Gastrocnemius medialis (tissue), 4 donors: Measurements from ENCODE around the gene CCDC127. TPM values are rescaled to one million over a fixed set of nuclear protein-coding genes. Genes with fewer than 3 reads are reported as not detected.

Experiments used
- ATAC-seq, 2 donors: fragments of 150-250 bp; one replicate each; pipeline ENCODE4 v1.9.1; 2016
- DNase-seq, 2 donors: peaks; one replicate each; pipeline ENCODE4 v3.0.0-alpha.2; 2019
- H3K27ac ChIP-seq, 4 donors: fragments of 200-600 bp; sonication (generic); 1 replicate in 1 of 4; 2 replicates in 3 of 4; pipeline ENCODE4 v1.5.1; 2016 to 2018; ENCODE audit warnings: mild to moderate bottlenecking in 2 of 4, moderate library complexity in 1 of 4
- H3K27me3 ChIP-seq, 3 donors: fragments of 200-600 bp; sonication (generic) in 2 of 3; 1 replicate in 1 of 3; 2 replicates in 2 of 3; pipeline versions ENCODE4 v1.5.1 to v1.6.0; 2016 to 2019; ENCODE audit warnings: mild to moderate bottlenecking in 1 of 3, moderate library complexity in 1 of 3
- H3K36me3 ChIP-seq, 2 donors: fragments of 200-600 bp; sonication (generic) in 1 of 2; one replicate each; pipeline ENCODE4 v1.5.1; 2017 to 2018
- H3K4me1 ChIP-seq, 2 donors: fragments of 200-600 bp; sonication (generic) in 1 of 2; one replicate each; pipeline ENCODE4 v1.5.1; 2016 to 2017; ENCODE audit warnings: mild to moderate bottlenecking in 2 of 2
- H3K4me3 ChIP-seq, 4 donors: fragments of 200-600 bp; sonication (generic) in 3 of 4; 1 replicate in 1 of 4; 2 replicates in 3 of 4; pipeline ENCODE4 v1.5.1; 2016 to 2019; ENCODE audit warnings: mild to moderate bottlenecking in 2 of 4
- H3K9me3 ChIP-seq, 3 donors: fragments of 200-600 bp; sonication (generic) in 2 of 3; 1 replicate in 1 of 3; 2 replicates in 2 of 3; pipeline ENCODE4 v1.5.1; 2016 to 2019
- CTCF ChIP-seq, 5 experiments: fragments of 450-650 bp in 3 of 5; fragments of 200-600 bp in 2 of 5; sonication (generic) in 2 of 5; IDR thresholded peaks in 4 of 5; conservative IDR thresholded peaks in 1 of 5; 1 replicate in 4 of 5; 2 replicates in 1 of 5; pipeline ENCODE4 v1.5.1; 2016 to 2019; ENCODE audit warnings: antibody characterized with exemption in 5 of 5, mild to moderate bottlenecking in 3 of 5, moderate library complexity in 3 of 5
- POLR2A ChIP-seq, 2 donors: fragments of 450-650 bp; IDR thresholded peaks; one replicate each; pipeline ENCODE4 v1.6.1; 2017; ENCODE audit warnings: antibody characterized with exemption in 2 of 2, mild to moderate bottlenecking in 2 of 2, moderate library complexity in 2 of 2
- in situ Hi-C, 4 donors: fragments of 200-750 bp; cut with MboI; loops; one replicate each; pipeline versions ENCODE4 v1.15.0 to v1.8.0; 2017; ENCODE audit warnings: low sequenced_read_pairs in 4 of 4
- intact Hi-C: fragments of 100-400 bp; cut with DNase I; formaldehyde crosslinking; loops from one replicate; pipeline ENCODE4 v1.15.1; 2023; ENCODE audit warnings: low total_unique reads
- total RNA-seq, 4 donors: library from RNA; depleted of rRNA; stranded (reverse); fragments of >200 nt; gene quantifications; one replicate each; pipeline versions ENCODE4 v1.1.0 to v1.2.3, GENCODE V29; 2016

The CCDC127 gene
- total RNA-seq, 4 donors from 2014 or later = 5.7 to 11.1 (median 7.8) TPM

- ATAC-seq = no peak
- no peaks in the 10 kb centered on the region for H3K9me3 ChIP-seq
- H3K4me1 ChIP-seq = peaks cover 3 to 7% of the 10 kb centered on the region in 2 donors
- in situ Hi-C loops = no loop called here
- H3K27me3 ChIP-seq = no peaks in the 10 kb centered on the region
- no peaks in the 10 kb centered on the region for H3K36me3 ChIP-seq
- intact Hi-C loops = no loop called here
- DNase-seq = no peak
- no peak overlapping the region for H3K4me3 ChIP-seq
- H3K27ac ChIP-seq = no peak overlapping the region
- TF ChIP-seq POLR2A (IDR thresholded peaks at IDR 0.05) (no peak), CTCF (IDR thresholded peaks at IDR 0.05 in 4 of 5, conservative IDR thresholded peaks at IDR 0.05 in 1 of 5) (no peak)
These were observed 4.1 kb downstream of the CCDC127 start for GRCh38 chr5:213803-214395.

GRCh38 chr5:208449-209114, 9.4 kb downstream of the CCDC127 start:
- ATAC-seq = peak; percentile 47 to 63
- TF ChIP-seq CTCF (IDR thresholded peaks at IDR 0.05 in 4 of 5, conservative IDR thresholded peaks at IDR 0.05 in 1 of 5) = no peak
- TF ChIP-seq POLR2A (IDR thresholded peaks at IDR 0.05) = no peak
- no peak for DNase-seq
- H3K36me3 ChIP-seq = peaks cover 0 to 21% of the 10 kb centered on the region in 2 donors
- peaks cover 25 to 30% of the 10 kb centered on the region in 2 donors for H3K4me1 ChIP-seq
- no peak overlapping the region for H3K4me3 ChIP-seq
- H3K9me3 ChIP-seq = no peaks in the 10 kb centered on the region
- intact Hi-C loops = no loop called here
- H3K27ac ChIP-seq = peak overlapping the region; percentile 12 to 54 (median 34)
- in situ Hi-C loops = no loop called here
- H3K27me3 ChIP-seq = no peaks in the 10 kb centered on the region

GRCh38 chr5:207599-207998, 10.4 kb downstream of the CCDC127 start:
- in situ Hi-C loops (no loop called here), intact Hi-C loops (no loop called here)
- Histone ChIP-seq H3K27ac (peak overlapping the region in 1 of 4 donors; percentile 72), H3K36me3 (peaks cover 0 to 28% of the 10 kb centered on the region in 2 donors), H3K4me3 (no peak overlapping the region), H3K9me3 (no peaks in the 10 kb centered on the region), H3K4me1 (peaks cover 25 to 30% of the 10 kb centered on the region in 2 donors), H3K27me3 (no peaks in the 10 kb centered on the region)
- no peak for ATAC-seq
- TF ChIP-seq CTCF (IDR thresholded peaks at IDR 0.05 in 4 of 5, conservative IDR thresholded peaks at IDR 0.05 in 1 of 5) (no peak), POLR2A (IDR thresholded peaks at IDR 0.05) (no peak)
- no peak for DNase-seq

- Histone ChIP-seq H3K9me3 (no peaks in the 10 kb centered on the region), H3K27ac (peak overlapping the region; percentile 57 to 74 (median 72)), H3K36me3 (peaks cover 0 to 28% of the 10 kb centered on the region in 2 donors), H3K27me3 (no peaks in the 10 kb centered on the region), H3K4me1 (peaks cover 25 to 30% of the 10 kb centered on the region in 2 donors), H3K4me3 (no peak overlapping the region)
- DNase-seq (no peak), ATAC-seq (no peak)
- in situ Hi-C loops = no loop called here
- intact Hi-C loops = no loop called here
- TF ChIP-seq CTCF (IDR thresholded peaks at IDR 0.05 in 4 of 5, conservative IDR thresholded peaks at IDR 0.05 in 1 of 5) (no peak), POLR2A (IDR thresholded peaks at IDR 0.05) (no peak)
These were observed 10.9 kb downstream of the CCDC127 start for GRCh38 chr5:206927-207536.
